Lung (tissue), 12 donors: ENCODE measurements around the gene MAP3K15. TPM values are rescaled to one million over a fixed set of nuclear protein-coding genes. Genes with fewer than 3 reads are reported as not detected.

ENCODE experiments used
- ATAC-seq: fragments of 200-7000 bp; cut with Tn5 transposase; one replicate; pipeline ENCODE4 v1.9.1; 2020; ENCODE audit warnings: moderate number of reproducible peaks; ENCODE audit not compliant: insufficient read depth, low FRiP score
- DNase-seq, 3 donors: peaks; one replicate each; pipeline ENCODE4 v3.0.0-alpha.2; 2013 to 2017
- H3K27ac ChIP-seq, 2 donors: one replicate each; pipeline ENCODE4 v1.5.1; 2013; ENCODE audit warnings: mild to moderate bottlenecking in 2 of 2, moderate library complexity in 2 of 2, control low read depth in 1 of 2, inconsistent platforms in 1 of 2, low read depth in 1 of 2, low read length in 1 of 2
- H3K27me3 ChIP-seq, 3 donors: one replicate each; pipeline ENCODE4 v1.5.1; 2013; ENCODE audit warnings: low read length in 2 of 3; ENCODE audit not compliant: control insufficient read depth in 3 of 3, insufficient read depth in 3 of 3
- H3K36me3 ChIP-seq, 4 donors: one replicate each; pipeline ENCODE4 v1.5.1; 2013; ENCODE audit warnings: low read length in 4 of 4, mild to moderate bottlenecking in 1 of 4, moderate library complexity in 1 of 4; ENCODE audit not compliant: control insufficient read depth in 4 of 4, insufficient read depth in 4 of 4
- H3K4me1 ChIP-seq, 5 donors: one replicate each; pipeline ENCODE4 v1.5.1; 2013; ENCODE audit warnings: low read length in 5 of 5, mild to moderate bottlenecking in 2 of 5, moderate library complexity in 1 of 5; ENCODE audit not compliant: control insufficient read depth in 5 of 5, insufficient read depth in 5 of 5
- H3K4me3 ChIP-seq: one replicate; pipeline ENCODE4 v1.5.1; 2013; ENCODE audit warnings: mild to moderate bottlenecking, control low read depth, moderate library complexity
- H3K9ac ChIP-seq, 2 donors: one replicate each; pipeline ENCODE4 v1.5.1; 2013; ENCODE audit warnings: low read length in 2 of 2, control low read depth in 1 of 2; ENCODE audit not compliant: insufficient read depth in 1 of 2
- H3K9me3 ChIP-seq, 4 donors: one replicate each; pipeline ENCODE4 v1.5.1; 2013; ENCODE audit warnings: low read length in 3 of 4, mild to moderate bottlenecking in 1 of 4, moderate library complexity in 1 of 4; ENCODE audit not compliant: control insufficient read depth in 4 of 4, insufficient read depth in 3 of 4
- CTCF ChIP-seq: IDR thresholded peaks from 2 replicates; pipeline ENCODE4 v1.5.1; 2012; ENCODE audit warnings: mild to moderate bottlenecking; ENCODE audit errors: control extremely low read depth, extremely low read depth
- WGBS, 2 donors: extraction: QIAGEN DNeasy Blood & Tissue Kit; methylation state at CpG; one replicate each; pipeline ENCODE4 v1.1.7; 2013; 5-methylcytosine and 5-hydroxymethylcytosine counted together
- polyA plus RNA-seq, 2 donors: library from polyadenylated mRNA; stranded (reverse); fragments of 200-250 nt; gene quantifications; one replicate each; pipeline ENCODE4 v1.2.1, GENCODE V29; 2013
- total RNA-seq, 2 donors: library from RNA; depleted of rRNA in 1 of 2; stranded (reverse); fragments of >200 nt in 1 of 2; gene quantifications; one replicate each; pipeline ENCODE4 v1.2.1, GENCODE V29; 2014 to 2021
- donor health status: control.
- donor health status: control.
- donor health status: Bipolar disorder and iron deficiency.
- donor health status: healthy.
- donor health status: DM: yes; HTN: yes; CAD: no.

MAP3K15 gene
- total and polyA plus RNA-seq, 4 donors: 0.16 to 2.1 (median 0.40) TPM

DNA sequence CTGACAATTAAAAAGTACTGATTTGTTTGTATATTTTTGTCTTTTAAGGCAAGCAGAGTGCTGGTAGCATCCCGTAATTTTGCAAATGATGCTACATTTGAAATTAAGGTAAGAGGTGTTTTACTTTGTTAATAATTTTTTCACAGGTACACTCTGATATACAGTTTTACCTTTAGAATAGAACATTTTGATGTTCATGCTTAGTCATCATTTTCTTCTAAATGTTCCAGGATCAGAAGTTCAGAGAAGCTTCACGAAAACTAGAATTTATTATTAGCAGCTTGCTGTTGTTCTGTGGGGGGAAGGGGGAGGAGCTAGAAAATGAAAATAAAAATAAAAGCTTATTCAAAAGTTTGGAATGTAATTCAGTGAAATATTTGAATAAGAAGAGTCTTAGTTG lies 166.0 kb downstream of the MAP3K15 start:
- Histone ChIP-seq H3K27me3 (peaks cover 0 to 3% (median 0%) of the 10 kb centered on the region in 3 donors), H3K9me3 (no peaks in the 10 kb centered on the region), H3K4me1 (peaks cover 0 to 6% (median 2%) of the 10 kb centered on the region in 5 donors), H3K27ac (no peak overlapping the region), H3K9ac (no peak overlapping the region), H3K4me3 (no peak overlapping the region), H3K36me3 (peaks cover 0 to 21% (median 10%) of the 10 kb centered on the region in 4 donors)
- DNase-seq (no peak), ATAC-seq (no peak)
- no peak for TF ChIP-seq CTCF
- 84 to 88% methylated on average over 2 of the region's 2 CpGs for WGBS, 2 donors

- 68 to 74% methylated on average over 3 of the region's 3 CpGs for WGBS, 2 donors
- Histone ChIP-seq H3K9ac (no peak overlapping the region), H3K36me3 (peaks cover 0 to 16% (median 4%) of the 10 kb centered on the region in 4 donors), H3K27me3 (peaks cover 0 to 3% (median 0%) of the 10 kb centered on the region in 3 donors), H3K4me3 (no peak overlapping the region), H3K27ac (no peak overlapping the region), H3K9me3 (no peaks in the 10 kb centered on the region), H3K4me1 (peaks cover 0 to 7% (median 2%) of the 10 kb centered on the region in 5 donors)
- DNase-seq (no peak), ATAC-seq (no peak)
- TF ChIP-seq CTCF: no peak
Measured at GRCh38 chrX:19347916-19348315, 167.4 kb downstream of the MAP3K15 start.

DNA sequence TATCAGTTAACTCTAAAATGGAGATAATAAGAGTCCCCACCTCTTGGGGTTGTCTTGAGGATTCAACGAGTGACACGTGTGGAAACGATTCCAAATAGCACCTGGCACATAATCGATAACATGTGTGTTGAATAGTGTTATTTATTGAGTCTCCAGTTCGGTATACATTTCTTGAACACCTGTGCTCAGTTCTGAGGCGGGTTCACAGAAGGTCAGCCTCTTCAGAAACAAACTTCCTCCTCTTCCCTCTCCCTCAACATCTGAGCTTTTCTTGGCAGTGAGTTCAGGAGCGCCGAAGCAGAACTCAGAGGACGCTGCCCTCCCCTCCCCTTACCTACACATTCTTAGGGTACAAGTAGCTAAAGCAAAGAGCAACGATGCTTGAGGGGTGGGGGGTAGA lies 170.6 kb downstream of the MAP3K15 start:
- WGBS, 2 donors: 0 to 34% methylated on average over 10 of the region's 10 CpGs
- TF ChIP-seq CTCF: no peak
- Histone ChIP-seq H3K36me3 (peaks cover 0 to 1% (median under 1%) of the 10 kb centered on the region in 4 donors), H3K4me1 (peaks cover 0 to 13% (median 3%) of the 10 kb centered on the region in 5 donors), H3K27ac (peak overlapping the region in 1 of 2 donors; percentile 95), H3K9me3 (no peaks in the 10 kb centered on the region), H3K9ac (peak overlapping the region in 1 of 2 donors; percentile 61), H3K27me3 (peaks cover 0 to 3% (median 0%) of the 10 kb centered on the region in 3 donors), H3K4me3 (peak overlapping the region; percentile 13)
- peak in 1 of 3 donors; percentile 20 for DNase-seq
- no peak for ATAC-seq
